Fibroblast of lung (primary cell): ENCODE results near the gene ACE. TPM values are rescaled to one million over a fixed set of nuclear protein-coding genes. Genes with fewer than 3 reads are reported as not detected.

Experiments
- DNase-seq, 2 donors: peaks; one replicate each; pipeline versions ENCODE4 v3.0.0 to v3.0.0-alpha.2; 2010; ENCODE audit warnings: low read depth in 2 of 2
- H2AFZ ChIP-seq: 2 replicates; pipeline ENCODE4 v1.5.1; 2012; ENCODE audit warnings: low read length, control low read depth, inconsistent platforms
- H3K27ac ChIP-seq: 2 replicates; pipeline ENCODE4 v1.5.1; 2011; ENCODE audit warnings: low read length, control low read depth; ENCODE audit not compliant: insufficient read depth
- H3K27me3 ChIP-seq: 2 replicates; pipeline ENCODE4 v1.5.1; 2011; ENCODE audit warnings: mild to moderate bottlenecking, low read length; ENCODE audit not compliant: control insufficient read depth, insufficient read depth
- H3K36me3 ChIP-seq: 2 replicates; pipeline ENCODE4 v1.5.1; 2011; ENCODE audit warnings: low read length; ENCODE audit not compliant: control insufficient read depth, insufficient read depth
- H3K4me1 ChIP-seq: 2 replicates; pipeline ENCODE4 v1.5.1; 2011; ENCODE audit warnings: low read length; ENCODE audit not compliant: control insufficient read depth, insufficient read depth; ENCODE audit errors: extremely low read depth
- H3K4me2 ChIP-seq: 2 replicates; pipeline ENCODE4 v1.5.1; 2011; ENCODE audit warnings: low read length, control low read depth; ENCODE audit not compliant: insufficient read depth; ENCODE audit errors: extremely low read depth
- H3K4me3 ChIP-seq, 4 experiments: fragments of 200-600 bp in 1 of 4; sonication (generic) in 1 of 4; replicated peaks in 1 of 4; 2 replicates each; pipeline ENCODE4 v1.5.1; 2011 to 2016; ENCODE audit warnings: low read length in 4 of 4, low read depth in 3 of 4, mild to moderate bottlenecking in 3 of 4, control low read depth in 2 of 4, inconsistent platforms in 1 of 4, mixed read lengths in 1 of 4; ENCODE audit not compliant: insufficient read depth in 1 of 4; ENCODE audit errors: control extremely low read depth in 1 of 4
- H3K79me2 ChIP-seq: 2 replicates; pipeline ENCODE4 v1.5.1; 2012; ENCODE audit warnings: mild to moderate bottlenecking, low read length, inconsistent platforms; ENCODE audit not compliant: control insufficient read depth, insufficient read depth
- H3K9ac ChIP-seq: 2 replicates; pipeline ENCODE4 v1.5.1; 2011; ENCODE audit warnings: mild to moderate bottlenecking, low read length, control low read depth; ENCODE audit not compliant: insufficient read depth
- H3K9me3 ChIP-seq: 2 replicates; pipeline ENCODE4 v1.5.1; 2012; ENCODE audit warnings: low read depth, low read length; ENCODE audit not compliant: control insufficient read depth, insufficient read depth
- H4K20me1 ChIP-seq: 2 replicates; pipeline ENCODE4 v1.5.1; 2011; ENCODE audit warnings: low read length; ENCODE audit not compliant: control insufficient read depth, insufficient read depth; ENCODE audit errors: extremely low read depth
- EZH2 ChIP-seq: IDR thresholded peaks from 2 replicates; pipeline ENCODE4 v1.5.1; 2012; ENCODE audit warnings: low read length, control low read depth, mild to moderate bottlenecking; ENCODE audit errors: missing control alignments
- polyA plus RNA-seq, 2 donors: library from polyadenylated mRNA; depleted of rRNA in 1 of 2; stranded (reverse) in 1 of 2; unstranded in 1 of 2; fragments of >200 nt; gene quantifications; 2 replicates each; pipeline ENCODE4 v1.2.1, GENCODE V29; 2011 to 2012; ENCODE audit warnings: missing spikeins in 1 of 2
- total RNA-seq: library from RNA; depleted of rRNA; stranded (reverse); fragments of >200 nt; gene quantifications from 2 replicates; pipeline ENCODE4 v1.2.1, GENCODE V29; 2014
- TF ChIP-seq, protein P1 (sequence below), 2 donors: IDR thresholded peaks in 1 of 2; conservative IDR thresholded peaks in 1 of 2; 1 replicate in 1 of 2; 2 replicates in 1 of 2; pipeline ENCODE4 v1.5.1; 2011 to 2012; ENCODE audit warnings: low read length in 2 of 2, control low read depth in 1 of 2, inconsistent platforms in 1 of 2, low read depth in 1 of 2, mild to moderate bottlenecking in 1 of 2

ACE gene
- total and polyA plus RNA-seq, 2 donors (not counting 1 experiment from before 2014, with no cell fraction given): 0.92 to 2.5 TPM

DNA sequence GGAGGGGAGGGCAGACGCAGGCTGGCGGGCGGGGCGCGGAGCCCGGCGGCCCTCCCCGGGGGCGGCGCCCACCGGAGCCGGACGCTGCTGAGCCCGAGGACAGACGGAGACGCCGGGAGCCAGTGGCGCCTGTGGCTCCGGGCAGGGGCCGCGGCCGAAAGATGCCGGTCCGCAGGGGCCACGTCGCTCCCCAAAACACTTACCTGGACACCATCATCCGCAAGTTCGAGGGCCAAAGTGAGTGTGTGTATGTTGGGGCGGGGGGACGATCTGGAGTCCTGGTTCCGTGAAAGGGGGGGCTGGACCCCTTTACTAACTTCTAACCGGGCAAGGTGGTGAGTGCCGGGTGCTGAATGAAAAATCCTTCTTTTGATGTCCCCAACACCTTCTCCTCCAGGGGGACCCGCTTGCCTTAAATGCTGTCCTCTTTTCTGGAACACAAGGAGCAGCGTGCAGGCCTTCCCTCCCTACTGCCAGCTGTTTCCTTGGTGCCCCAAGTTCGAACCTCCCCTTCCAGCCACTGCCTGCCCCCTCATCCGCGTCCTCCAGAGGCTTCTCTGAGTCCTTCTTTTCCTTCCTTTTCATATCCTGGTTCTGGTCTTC is 46.5 kb downstream of the ACE start, which contains the start of gene KCNH6:
Gene KCNH6, plus strand, starts transcription at position 106 of the 603 bp plus-strand sequence. Its CDS starts 56 bp downstream, at position 162.
- no peak for TF ChIP-seq EZH2
- TF ChIP-seq, protein P1, sequence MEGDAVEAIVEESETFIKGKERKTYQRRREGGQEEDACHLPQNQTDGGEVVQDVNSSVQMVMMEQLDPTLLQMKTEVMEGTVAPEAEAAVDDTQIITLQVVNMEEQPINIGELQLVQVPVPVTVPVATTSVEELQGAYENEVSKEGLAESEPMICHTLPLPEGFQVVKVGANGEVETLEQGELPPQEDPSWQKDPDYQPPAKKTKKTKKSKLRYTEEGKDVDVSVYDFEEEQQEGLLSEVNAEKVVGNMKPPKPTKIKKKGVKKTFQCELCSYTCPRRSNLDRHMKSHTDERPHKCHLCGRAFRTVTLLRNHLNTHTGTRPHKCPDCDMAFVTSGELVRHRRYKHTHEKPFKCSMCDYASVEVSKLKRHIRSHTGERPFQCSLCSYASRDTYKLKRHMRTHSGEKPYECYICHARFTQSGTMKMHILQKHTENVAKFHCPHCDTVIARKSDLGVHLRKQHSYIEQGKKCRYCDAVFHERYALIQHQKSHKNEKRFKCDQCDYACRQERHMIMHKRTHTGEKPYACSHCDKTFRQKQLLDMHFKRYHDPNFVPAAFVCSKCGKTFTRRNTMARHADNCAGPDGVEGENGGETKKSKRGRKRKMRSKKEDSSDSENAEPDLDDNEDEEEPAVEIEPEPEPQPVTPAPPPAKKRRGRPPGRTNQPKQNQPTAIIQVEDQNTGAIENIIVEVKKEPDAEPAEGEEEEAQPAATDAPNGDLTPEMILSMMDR (conservative IDR thresholded peaks at IDR 0.05 in 1 of 2, IDR thresholded peaks at IDR 0.05 in 1 of 2; ENCODE audit: low read depth in 1 of 2, low read length in 2 of 2): no peak
- H4K20me1 ChIP-seq: no peaks in the 10 kb centered on the region
- no peak within 1 kb of the TSS for H3K4me3 ChIP-seq
- DNase-seq: peak in 1 of 2 donors; percentile 1
- no peak within 1 kb of the TSS for H2AFZ ChIP-seq
- H3K9me3 ChIP-seq: no peaks in the 10 kb centered on the region
- H3K4me1 ChIP-seq: no peaks in the 10 kb centered on the region
- H3K79me2 ChIP-seq: no peaks in the 10 kb centered on the region
- no peak within 1 kb of the TSS for H3K27ac ChIP-seq
- peak within 1 kb of the TSS; percentile 35 for H3K4me2 ChIP-seq
- no peaks in the 10 kb centered on the region for H3K36me3 ChIP-seq
- no peak within 1 kb of the TSS for H3K9ac ChIP-seq
- H3K27me3 ChIP-seq: peaks cover 5% of the 10 kb centered on the region

DNA sequence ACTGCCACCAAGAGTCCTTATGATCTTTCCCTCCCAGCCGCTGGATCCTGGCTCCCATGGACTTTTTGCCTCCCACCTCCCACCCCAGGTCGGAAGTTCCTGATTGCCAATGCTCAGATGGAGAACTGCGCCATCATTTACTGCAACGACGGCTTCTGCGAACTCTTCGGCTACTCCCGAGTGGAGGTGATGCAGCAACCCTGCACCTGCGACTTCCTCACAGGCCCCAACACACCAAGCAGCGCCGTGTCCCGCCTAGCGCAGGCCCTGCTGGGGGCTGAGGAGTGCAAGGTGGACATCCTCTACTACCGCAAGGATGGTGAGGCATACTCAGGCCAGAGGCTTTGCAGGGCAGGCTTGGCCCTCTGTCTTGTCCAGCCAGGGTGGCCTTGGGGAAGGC is 47.2 kb downstream of the ACE start:
- Histone ChIP-seq H3K4me2 (no peak overlapping the region), H3K9ac (no peak overlapping the region), H4K20me1 (no peaks in the 10 kb centered on the region), H3K4me1 (no peaks in the 10 kb centered on the region), H3K9me3 (no peaks in the 10 kb centered on the region), H3K27me3 (peaks cover 5% of the 10 kb centered on the region), H2AFZ (no peak overlapping the region), H3K36me3 (no peaks in the 10 kb centered on the region), H3K79me2 (no peaks in the 10 kb centered on the region), H3K4me3 (no peak overlapping the region), H3K27ac (no peak overlapping the region)
- DNase-seq: no peak
- TF ChIP-seq, protein P1 (conservative IDR thresholded peaks at IDR 0.05 in 1 of 2, IDR thresholded peaks at IDR 0.05 in 1 of 2; ENCODE audit: low read depth in 1 of 2, low read length in 2 of 2): no peak
- no peak for TF ChIP-seq EZH2

DNA sequence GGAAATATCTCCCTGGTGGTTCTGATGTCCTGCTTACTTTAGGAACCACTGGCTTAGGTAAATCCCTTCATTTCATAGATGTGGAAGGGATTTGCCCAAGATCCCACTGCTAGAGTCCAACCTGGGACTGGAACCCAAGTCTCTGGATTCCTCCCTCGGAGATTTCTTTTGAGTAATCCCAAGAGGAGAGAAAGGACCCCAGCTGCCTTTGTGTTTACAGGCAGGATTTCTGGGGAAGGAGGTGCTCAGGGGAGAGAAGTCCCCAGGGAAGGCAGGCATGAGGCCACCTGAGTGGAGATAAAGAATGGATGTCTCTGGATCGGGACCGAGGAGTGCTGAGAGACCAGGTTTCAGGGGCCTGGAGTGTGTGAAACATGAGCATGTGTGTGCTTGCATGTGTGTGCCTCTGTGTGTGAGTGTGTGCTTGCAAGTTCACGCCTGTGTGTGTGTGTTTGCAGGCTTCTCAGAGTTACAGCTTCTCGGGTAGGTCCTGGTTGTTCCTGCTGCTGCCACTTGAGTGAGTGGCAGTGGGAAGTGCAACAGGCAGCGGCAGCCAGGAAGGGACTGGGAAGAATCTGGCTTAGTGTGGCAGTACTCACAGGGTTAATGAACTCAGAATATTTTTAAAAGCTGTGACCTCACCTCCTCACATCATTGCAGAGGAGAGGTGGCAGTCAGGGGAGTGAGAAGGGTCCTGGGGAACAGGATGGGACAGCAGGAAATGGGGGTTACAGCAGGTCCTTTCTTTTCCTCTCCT is 48.5 kb downstream of the ACE start:
- Histone ChIP-seq H3K4me3 (no peak overlapping the region), H4K20me1 (no peaks in the 10 kb centered on the region), H3K27me3 (peaks cover 5% of the 10 kb centered on the region), H3K9me3 (no peaks in the 10 kb centered on the region), H3K27ac (no peak overlapping the region), H3K9ac (no peak overlapping the region), H3K4me1 (no peaks in the 10 kb centered on the region), H3K4me2 (no peak overlapping the region), H3K79me2 (no peaks in the 10 kb centered on the region), H2AFZ (no peak overlapping the region), H3K36me3 (no peaks in the 10 kb centered on the region)
- DNase-seq: no peak
- no peak for TF ChIP-seq EZH2
- TF ChIP-seq, protein P1 (conservative IDR thresholded peaks at IDR 0.05 in 1 of 2, IDR thresholded peaks at IDR 0.05 in 1 of 2; ENCODE audit: low read depth in 1 of 2, low read length in 2 of 2): no peak
